HG03025 (cell line): ENCODE data around the gene PTPRN2.

Experiments
- ATAC-seq: cut with Tn5 transposase; IDR thresholded peaks from one replicate; pipeline ENCODE4 v1.9.1; 2021; ENCODE audit warnings: mild to moderate bottlenecking, moderate library complexity; ENCODE audit not compliant: unreplicated experiment, low FRiP score

PTPRN2 gene

DNA sequence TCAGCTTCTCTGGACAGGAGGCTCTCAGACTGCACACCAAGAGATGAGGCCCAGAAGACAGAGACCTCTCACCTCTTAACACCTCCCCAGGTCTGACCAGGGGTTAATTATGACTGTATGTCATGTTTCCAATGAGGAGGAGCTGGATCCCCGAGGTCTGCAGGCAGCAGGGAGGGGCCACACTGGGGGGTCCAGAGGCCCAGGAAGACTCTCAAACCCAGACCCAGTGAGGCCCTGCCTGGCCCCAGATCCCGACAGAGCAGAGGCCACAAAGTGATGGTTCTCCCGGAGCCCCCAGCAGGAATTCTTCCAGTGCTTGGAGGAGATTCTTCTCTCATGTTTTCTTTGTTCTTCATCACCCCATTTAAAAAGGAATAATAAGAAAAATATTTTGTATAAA, 28.8 kb downstream of the PTPRN2 start:
- ATAC-seq = no peak

DNA sequence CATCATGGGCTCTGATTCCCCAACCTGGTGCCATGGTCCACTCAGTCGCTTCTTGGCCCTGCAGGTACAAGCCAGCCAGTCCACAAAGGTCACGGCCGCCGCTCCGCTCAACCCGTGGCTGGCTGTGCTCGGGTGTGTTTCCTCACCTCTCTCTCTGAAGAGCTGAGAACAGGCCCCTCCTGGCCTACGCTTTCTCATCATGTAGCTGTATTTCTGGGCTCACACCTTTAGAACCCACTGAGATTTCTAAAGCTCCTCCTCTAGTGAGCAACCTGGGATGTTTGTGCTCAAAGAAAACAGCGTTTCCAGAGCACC, 30.2 kb downstream of the PTPRN2 start:
- ATAC-seq = no peak

GRCh38 chr7:158556721-158557440, 30.7 kb downstream of the PTPRN2 start:
- no peak for ATAC-seq

- no peak for ATAC-seq
Measured at GRCh38 chr7:158555034-158555520, 32.5 kb downstream of the PTPRN2 start.

DNA sequence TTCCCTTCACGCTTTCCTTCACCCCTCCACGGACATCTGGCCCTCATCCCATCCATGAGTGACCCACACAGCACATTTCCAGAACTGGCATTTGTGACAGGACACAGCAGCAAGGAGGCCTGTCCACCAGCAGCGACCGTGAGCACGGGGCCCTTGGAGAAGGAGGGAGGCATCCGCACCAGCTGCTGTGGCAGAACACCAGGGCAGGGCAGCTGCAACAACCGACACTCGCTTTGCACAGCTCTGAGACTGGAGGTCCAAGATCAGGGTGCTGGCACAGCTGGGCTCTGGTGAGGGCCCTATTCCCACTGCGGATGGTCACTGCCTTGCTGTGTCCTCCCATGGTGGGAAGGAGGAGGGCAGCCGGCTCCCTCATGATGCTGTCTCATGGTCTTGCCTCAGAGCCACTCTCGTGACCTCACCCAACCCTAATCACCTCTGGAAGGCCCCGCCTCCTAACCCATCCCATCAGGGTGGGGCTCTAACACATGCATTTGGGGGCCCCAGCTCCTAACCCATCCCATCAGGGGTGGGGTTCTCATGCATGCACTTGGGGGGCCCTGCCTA, 36.7 kb downstream of the PTPRN2 start:
- no peak for ATAC-seq

GRCh38 chr7:158550394-158550700, 37.3 kb downstream of the PTPRN2 start:
- ATAC-seq = no peak

DNA sequence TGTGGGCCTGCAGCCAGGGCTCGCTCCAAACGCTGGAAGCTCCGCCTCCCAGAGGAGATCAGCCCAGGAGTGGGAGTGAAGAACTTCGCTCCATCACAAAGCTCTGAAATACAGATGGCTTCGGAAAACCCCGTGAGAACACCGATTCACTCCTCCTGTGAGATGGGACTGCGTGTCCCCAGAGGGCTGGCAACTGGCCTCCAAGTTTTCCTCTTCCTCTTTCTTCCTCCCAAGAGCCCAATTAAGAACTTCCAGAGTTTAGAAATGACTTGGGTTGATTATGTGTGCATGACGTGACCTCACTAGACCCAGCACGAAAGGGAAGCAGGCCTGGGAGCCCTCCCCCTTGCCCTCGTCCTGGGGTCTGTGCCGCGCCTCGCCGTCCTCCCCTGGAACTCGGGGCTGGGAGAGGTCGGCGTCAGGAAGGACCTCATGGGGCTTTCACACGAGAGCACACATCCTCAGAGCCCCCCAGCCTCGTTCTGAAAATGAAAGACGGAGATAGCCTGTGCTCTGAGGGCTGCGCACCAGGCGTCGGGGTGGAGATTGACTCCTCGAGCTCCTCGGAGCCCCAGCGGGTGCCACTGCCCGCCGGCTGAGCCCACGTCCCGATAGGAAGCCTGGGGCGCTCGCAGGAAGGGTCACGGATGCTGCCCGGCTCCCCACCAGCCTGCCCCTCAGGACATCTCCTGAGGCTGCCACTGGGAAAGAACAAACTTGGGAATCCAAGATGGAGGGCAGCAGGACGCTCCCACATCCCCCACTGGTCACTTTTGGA, 37.8 kb downstream of the PTPRN2 start:
- no peak for ATAC-seq

- no peak for ATAC-seq
Measured at GRCh38 chr7:158549176-158549615, 38.4 kb downstream of the PTPRN2 start.

DNA sequence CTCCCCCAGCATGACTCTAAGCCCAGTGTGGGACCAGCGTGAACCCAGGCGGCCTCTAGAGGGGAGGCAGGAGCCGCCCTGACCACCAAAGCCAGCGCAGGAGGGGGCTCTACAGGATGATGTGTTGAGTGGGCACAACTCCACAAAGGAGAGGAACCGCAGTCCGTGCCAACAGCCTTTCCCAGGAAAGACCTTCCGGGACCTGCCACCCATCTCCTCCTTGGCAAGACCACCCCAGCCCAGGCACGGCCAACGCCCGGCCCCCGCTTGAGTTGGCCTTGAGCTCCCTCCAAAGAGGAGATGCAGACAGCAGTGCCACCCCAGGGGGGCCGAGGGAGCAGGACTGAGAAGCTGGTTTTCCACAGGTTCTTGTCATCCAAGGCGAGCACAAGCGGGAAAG, 38.9 kb downstream of the PTPRN2 start:
- no peak for ATAC-seq

GRCh38 chr7:158547817-158548216, 39.8 kb downstream of the PTPRN2 start:
- no peak for ATAC-seq

GRCh38 chr7:158546626-158547025, 41.0 kb downstream of the PTPRN2 start:
- no peak for ATAC-seq

- no peak for ATAC-seq
Measured at GRCh38 chr7:158546214-158546613, 41.4 kb downstream of the PTPRN2 start.

GRCh38 chr7:158544708-158545107, 42.9 kb downstream of the PTPRN2 start:
- no peak for ATAC-seq

DNA sequence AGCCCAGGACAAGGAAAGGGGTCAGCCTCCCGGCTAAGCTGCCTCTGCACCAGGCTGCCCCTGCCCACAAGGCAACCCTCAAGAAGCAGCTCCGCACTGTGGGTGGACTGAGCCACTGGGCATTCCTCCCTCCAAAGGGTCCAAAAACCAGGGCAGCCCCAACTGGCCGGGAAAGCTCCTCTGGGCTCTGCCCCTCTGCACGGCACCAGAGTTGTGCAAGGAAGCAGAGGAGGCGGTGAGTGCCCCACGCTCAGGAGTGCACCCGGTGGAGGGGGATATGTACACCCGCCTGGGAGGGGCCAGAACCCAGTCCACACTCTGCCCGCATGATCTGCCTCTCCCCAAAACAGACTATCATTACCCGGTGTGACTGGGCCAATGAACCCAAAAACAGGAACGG, 43.8 kb downstream of the PTPRN2 start:
- no peak for ATAC-seq

DNA sequence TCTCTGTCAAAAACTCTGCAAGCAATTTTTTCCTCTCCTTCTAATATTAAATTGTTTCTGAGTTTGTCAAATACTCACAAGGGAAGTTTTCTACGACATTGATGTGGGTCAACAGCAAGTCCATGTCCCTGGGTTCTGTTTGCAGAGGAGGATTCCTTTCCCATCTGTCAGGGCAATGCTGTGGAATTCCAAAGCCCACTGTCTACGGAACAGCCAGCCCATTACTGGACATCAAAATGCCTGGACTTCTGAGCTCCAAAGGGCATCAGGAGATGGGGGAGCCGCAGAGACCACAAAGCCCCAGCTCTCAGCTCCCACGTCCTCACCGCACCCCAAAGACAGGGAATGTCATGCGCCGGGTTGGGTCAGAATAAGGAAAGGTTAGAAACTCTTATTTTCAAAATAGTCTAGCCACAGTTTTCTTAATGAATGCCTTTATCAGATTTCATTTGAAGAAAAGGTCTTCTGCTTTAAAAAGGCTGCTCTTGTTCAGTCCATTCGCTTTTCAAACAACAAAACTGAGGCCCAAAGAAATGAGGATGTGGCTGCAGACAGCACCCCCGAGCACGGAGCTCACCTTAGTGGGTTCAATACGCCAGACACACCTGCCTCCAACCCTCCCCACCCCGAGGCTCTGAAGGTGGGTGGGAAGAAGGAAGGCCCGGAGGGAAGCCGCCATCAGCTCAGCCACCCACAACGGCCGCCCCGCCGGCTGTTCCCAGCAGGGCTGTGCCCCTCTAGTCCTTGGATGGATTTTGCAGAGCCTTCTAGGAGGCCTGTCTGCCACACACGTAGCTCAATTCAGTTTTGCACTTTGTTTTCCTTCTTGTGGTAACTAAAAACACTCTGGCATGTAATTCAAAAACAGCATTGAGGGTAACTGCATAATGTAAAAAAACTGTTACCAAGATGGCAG, 44.7 kb downstream of the PTPRN2 start:
- no peak for ATAC-seq

DNA sequence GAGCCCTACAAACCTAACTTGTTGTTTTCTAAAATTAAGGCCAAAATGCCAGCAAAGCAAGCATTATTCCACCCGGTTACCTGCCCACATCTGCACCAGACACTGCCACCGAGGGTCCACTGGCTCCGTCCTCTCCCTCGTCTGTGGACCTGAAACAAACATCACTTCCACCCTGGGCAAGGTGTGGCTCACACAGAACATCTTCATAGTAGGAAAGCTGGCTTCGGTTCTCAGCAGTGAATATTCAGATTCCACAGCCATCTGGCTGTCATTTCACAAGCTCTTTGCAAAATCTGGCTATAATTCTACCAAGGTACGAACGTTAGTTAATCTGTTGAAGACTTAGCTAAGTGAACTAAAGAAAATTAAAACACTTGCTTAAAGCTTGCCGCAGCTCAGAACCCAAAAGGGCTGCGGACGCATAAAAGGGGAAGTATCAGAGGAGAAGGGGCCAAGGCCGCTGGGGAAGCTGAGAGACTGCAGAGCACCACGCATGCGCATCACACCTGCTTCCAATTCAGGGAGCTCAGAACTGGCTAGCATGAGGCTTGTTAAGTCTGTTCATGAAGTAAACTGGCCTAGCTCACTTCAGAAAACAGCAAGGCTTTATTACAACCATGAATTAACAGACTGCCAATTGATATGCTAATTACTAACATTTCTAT, 46.1 kb downstream of the PTPRN2 start:
- ATAC-seq = no peak

DNA sequence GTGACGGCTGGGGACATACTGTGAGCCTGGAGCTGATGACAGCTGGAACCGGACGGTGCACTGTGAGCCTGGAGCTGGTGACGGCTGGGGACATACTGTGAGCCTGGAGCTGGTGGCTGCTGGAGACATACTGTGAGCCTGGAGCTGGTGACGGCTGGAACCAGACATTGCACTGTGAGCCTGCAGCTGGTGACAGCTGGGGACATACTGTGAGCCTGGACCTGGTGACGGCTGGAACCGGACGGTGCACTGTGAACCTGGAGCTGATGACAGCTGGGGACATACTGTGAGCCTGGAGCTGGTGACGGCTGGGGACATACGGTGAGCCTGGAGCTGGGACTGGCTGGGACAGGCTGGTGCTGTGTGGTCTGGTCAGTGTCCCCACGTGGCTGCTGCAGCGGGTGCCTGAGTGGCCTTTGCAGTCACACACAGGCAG, 47.9 kb downstream of the PTPRN2 start:
- ATAC-seq = no peak

DNA sequence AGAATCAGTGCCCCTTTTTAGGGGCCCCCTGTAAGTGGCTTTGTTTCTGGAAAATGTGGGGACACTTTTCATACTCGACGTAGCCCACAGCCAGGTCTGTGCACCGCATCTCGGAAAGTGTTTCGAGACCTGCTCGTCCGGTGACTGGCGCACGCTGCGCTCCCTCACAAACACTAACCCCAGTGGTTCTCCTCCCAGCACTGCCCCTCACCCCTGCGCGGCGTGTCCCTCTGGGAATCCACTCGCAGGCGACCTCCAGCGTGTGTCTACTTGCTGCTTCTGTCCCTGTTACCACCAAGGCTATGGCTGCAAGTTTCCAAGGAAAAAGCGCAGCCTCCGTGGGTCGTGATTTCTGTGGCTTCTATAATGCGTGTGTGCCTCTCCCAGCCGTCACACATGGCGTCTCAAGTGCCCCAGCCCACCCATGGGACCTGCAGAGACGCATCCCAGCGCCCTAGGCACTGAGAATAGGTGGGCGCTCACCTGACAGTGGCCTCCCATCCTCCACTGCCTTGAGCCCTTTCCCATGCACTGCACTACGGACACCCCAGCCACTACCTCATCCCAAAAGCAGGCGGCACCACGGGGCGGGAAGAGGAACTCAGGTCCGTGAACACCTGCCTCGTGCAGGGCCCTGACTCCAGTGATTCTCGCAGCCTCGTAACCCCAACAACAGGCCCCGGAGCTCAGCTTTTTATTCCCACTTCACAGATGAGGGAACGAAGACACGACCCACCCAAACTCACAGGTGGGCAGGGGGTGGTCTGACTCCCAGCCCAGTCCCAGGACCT, 49.3 kb downstream of the PTPRN2 start:
- no peak for ATAC-seq

DNA sequence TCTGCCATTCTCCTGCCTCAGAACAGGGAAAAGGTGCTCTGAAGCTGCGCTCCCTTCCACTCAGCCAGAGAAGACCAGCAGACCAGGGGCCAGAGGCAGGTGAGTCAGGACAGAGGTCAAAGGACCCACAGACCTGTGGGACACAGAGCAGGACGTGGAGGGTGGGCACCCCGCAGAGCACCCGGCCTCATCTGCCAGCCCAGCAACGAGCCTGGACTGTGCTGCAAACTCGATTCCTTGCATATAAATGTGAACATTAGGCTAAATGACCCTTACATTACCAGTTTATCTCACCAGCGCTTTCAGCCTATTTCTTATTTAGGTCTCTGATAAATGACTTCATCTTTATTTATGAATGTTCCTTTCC, 50.1 kb downstream of the PTPRN2 start:
- ATAC-seq = no peak
